Measurements from ENCODE around the gene SCPEP1.

The SCPEP1 gene

DNA sequence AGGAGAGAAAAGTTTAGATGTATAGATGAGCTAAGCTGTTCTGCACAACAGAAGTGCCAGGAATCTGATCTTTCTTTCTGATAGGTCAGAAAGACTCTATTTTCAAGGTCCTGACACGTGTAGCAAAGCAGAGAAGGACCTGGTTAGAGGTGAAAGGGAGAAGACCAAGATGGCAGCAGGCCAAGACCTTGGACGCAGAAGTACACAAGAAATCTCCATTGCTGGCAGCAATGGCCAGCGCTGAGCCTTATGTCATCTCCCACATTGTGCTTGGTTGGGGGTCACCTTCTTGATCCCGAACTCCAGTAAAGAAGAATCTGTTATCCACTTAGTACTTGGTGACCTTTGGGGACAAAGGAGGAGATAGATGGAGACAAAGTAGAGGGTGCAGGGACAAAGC lies 65.3 kb downstream of the SCPEP1 start:
- no peak for DNase-seq (ENCODE audit: low spot score)

DNA sequence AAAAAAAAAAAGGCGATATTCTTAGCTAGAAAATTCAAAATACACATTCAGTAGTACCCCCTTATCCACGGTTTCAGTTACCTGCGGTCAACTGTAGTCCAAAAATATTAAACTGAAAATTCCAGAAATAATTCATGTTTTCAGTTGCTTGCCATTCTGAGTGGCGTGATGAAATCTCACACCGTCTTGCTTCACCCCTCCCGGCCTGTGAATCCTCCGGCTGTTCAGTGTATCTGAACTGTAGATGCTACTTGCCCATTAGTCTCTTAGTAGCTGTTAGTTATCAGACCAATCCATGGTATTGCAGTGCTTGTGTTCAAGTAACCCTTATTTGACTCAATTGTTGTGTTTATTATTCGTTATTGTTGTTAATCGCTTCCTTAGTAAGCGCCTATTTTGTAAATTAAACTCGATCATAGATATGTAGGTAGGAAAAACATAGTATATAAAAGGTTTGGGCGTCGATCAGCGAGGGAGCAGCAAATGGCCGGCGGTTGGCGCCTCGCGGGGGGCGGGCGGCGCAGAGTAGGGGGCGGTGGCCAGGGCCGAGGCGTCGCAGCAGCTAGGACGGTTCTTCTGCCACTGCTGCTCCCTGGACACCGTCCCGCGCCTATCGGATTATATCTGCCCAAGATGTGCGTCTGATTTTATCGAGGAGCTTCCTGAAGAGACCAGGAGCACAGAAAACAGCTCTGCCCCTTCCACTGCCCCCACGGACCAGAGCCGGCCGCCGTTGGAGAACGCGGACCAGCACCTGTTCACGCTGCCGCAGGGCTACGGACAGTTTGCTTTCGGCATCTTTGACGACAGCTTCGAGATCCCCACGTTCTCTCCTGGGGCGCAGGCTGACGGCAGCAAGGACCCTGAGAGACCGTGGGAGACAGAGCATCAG lies 67.3 kb downstream of the SCPEP1 start:
- no peak for DNase-seq (ENCODE audit: low spot score)

GRCh38 chr17:57045868-57046704 lies 68.2 kb downstream of the SCPEP1 start:
- DNase-seq (ENCODE audit: low spot score), result no peak

GRCh38 chr17:57046749-57047148 lies 68.8 kb downstream of the SCPEP1 start:
- DNase-seq (ENCODE audit: low spot score), result no peak

DNA sequence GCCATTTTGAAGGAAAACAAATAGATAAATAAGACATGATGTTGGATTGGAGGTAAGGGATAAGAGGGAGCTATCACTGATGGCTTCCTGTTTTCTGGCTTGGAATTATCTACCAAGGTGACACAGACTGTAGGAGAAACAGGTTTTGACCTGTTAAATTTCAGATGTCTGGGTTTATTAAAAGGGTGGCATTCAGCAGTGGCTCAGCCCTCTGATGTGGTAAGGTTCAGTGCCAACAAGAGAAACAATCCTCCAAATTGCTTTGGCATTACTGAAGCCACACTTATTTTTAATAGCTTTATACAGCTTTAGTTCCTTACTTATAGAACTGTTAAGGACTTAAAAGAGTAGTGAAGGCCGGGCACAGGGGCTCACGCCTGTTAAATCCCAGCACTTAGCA lies 70.2 kb downstream of the SCPEP1 start:
- DNase-seq (ENCODE audit: low spot score), result no peak

DNA sequence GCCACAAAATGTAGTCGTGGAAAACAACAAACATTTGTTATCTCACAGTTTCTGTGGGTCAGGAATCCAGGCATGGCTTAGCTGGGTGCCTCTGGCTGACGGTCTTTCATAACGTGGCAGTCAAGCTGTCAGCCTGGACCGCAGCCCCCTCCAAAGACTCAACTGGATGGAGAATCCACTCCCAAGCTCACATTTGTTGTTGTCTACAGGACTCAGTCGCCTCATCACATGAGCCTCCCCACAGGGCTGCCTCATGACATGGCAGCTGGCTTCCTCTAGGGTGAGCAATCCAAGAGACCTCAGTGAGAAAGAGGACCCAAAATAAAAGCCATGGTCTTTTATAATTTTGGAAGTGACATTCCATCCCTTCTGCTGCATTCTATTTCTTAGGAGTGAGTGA lies 72.4 kb downstream of the SCPEP1 start:
- DNase-seq (ENCODE audit: low spot score), result no peak

DNA sequence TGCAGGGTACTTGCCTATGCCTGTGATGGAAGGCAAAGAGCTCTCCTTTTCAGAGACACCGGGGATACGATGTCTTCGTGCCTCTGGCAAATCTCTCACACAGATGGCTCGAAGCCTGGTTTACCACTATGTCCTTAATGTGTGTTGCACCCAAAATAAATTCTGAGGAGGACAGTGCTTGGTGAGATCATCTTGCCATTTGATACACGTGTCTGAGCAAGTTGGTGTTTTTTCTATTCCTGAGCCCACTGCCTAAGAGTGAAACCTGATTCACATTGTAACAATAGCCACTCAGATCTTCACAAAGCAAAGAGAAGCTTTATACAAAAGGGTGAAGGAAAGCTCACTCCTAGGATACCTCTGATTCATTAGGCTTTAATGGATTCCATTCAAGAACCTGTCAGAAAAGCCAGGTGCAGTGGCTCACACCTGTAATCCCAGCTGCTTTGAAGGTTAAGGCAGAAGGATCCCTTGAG lies 74.0 kb downstream of the SCPEP1 start:
- DNase-seq (ENCODE audit: low spot score), result no peak
